Activated CD8-positive, alpha-beta memory T cell treated with anti-CD3 and anti-CD28 coated beads, Interleukin-2, amount 50 U/mL, for 24 hours (primary cell): ENCODE results near the gene POLN.

Experiments used
- DNase-seq: peaks from one replicate; pipeline ENCODE4 v3.0.0-alpha.2; 2020; ENCODE audit errors: extremely low read depth

Gene POLN

DNA sequence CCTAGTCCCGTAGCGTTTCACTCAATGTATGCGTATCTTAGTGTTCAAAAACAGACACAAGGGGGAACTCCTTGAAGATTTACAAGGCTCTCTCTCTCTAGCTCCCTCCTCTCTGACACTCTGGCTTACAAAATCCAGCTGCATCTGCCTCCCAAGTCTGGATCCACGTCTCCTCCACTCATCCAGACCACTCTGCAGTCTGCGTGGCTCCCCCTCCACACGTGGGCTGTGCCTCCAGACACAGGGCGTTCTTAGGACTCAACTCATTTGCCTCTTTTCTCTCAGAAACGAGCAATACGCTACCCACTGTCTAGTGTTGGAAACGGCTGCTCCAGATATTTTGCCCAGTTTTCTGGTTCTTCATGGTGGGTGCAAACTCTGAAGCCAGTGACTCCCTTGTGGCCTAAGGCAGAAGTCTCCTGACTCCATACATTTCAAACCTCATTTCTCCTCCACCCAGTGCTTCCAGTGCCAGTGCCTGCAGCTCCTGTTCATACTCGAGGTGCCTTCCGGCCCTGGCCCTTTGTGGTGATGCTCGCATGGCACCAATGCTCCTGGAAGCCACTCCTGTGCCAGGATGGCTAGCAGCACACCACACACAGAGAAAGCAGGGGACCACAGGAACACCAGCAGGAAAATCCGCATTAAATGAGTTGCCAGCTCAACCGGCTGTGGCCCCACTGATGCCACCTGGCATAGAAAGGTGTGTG is 158.7 kb downstream of the POLN start:
- DNase-seq: no peak

DNA sequence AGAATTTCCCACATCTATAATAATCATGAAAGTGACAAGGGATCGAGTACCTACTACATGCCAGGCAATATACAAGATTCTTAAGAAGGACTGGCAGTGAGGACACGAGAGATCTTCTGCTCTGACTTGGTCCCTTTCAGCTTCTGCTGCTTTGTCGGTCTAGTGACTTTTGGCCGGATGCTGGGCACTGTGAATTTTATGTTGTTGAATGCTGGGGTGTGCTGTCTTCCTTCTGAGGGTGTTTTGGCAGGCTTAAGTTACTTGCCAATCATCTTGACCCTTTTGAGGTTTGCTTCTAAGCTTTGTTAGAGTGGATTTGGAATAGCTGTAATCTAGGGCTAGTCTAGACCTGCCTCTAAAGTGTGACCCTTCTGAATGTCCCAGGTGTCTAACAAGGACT is 159.3 kb downstream of the POLN start:
- DNase-seq: no peak

DNA sequence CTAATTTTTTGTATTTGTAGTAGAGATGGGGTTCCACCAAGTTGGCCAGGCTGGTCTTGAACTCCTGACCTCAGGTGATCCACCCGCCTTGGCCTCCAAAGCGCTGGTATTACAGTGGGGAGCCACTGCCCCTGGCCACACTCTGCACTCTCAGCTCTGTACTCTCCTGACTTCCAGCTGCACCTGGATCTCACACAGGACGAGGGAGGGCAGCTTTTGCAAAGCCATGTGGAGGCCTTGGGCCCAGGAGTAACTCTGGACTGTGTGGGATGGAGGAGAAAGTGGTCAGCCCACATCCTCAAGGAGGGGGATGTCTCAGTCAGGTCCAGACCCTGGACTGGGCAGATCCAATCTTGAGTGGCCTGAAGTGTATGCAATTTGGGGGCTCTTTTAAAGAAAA is 159.8 kb downstream of the POLN start:
- DNase-seq: no peak

DNA sequence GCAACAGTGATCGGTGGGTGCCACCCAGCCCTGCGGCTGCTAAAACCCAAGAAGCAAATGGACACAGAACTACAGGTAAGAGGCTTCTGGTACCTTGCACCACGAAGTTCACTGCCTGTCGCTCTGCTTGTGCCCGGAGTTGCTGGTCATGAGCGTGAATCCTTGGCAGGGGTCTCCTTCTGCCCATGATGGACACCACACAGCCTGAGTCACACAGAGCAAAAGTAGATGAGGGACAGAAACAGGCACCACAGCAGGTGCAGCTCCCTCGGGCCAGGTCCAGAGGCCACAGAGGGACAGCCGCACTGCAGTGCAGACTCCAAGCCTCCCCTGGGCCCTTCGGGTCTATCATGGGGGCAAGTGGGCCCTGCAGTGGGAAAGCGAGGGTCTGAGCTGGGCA is 160.4 kb downstream of the POLN start:
- no peak for DNase-seq

DNA sequence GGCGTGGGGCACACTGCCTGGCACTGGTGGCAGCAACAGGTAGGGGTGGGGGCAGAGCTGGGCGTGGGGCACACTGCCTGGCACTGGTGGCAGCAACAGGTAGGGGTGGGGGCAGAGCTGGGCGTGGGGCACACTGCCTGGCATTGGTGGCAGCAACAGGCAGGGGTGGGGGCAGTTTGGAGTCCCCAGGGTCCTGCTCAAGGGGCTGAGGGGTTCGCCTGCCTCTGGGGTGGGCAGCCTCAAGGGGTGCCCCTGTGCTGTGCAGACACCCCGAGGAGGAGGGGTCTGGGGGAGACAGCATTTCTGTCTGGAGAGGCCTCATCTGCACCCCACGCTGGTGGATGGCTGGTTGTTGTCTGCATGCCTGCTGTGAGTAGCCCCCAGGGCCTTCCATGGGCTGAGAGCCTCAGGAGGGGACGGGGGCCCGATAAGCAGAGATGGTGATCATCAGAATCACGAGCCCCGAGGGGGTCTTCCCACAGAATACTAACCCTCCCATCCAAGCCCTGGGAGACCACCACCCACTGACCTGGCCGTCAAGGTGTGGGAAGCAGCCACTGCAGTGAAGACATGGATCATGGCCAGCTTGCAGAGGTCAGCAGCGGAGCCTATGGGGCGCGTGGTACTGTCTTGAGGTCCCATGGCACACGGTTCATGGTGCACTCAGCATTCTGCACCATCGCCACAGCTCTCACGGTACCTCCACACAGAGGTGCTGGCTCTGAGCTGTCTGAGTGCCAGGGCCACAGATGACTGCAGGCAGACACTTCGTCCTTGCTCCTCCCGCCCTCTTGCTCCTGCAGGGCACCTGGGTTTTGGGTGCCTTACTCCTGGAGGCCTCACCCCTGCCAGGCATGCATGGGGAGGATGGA is 161.3 kb downstream of the POLN start:
- DNase-seq: no peak

DNA sequence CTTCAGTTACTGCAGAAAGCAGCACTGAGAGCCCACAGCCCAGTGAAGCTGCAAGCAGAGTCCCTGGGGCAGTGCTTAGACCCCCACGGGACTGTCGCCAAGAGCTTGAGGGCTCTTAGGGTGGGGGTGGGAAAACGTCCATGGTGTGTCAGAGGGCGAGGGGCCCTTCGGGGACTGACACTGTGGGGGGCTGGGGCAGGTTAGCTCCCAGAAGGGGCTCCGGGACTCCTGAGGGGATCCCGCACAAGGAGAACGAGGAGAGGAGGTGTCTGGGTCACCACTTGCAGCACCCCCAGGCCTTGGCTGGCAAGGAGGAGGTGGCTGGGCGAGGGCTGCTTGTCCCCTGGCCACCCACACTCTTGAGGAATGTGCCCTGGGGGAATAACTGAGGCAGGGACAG is 162.0 kb downstream of the POLN start:
- no peak for DNase-seq

DNA sequence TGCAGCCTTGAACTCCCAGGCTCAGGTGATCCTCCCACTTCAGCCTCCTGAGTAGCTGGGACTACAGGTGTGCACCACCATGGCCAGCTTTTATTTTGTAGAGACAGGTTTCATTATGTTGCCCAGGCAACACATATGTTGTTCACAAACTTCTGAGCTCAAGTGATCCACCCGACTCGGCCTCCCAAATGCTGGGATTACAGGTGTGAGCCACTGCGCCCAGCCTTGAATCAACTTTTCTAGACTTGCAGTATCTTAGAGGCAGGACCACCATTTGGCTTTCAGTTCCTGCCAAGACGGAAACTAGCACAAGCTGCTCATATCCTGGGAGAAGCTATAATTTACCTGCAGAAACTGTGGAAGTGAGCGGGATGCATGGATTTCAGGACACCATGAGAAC is 162.9 kb downstream of the POLN start:
- DNase-seq: no peak

DNA sequence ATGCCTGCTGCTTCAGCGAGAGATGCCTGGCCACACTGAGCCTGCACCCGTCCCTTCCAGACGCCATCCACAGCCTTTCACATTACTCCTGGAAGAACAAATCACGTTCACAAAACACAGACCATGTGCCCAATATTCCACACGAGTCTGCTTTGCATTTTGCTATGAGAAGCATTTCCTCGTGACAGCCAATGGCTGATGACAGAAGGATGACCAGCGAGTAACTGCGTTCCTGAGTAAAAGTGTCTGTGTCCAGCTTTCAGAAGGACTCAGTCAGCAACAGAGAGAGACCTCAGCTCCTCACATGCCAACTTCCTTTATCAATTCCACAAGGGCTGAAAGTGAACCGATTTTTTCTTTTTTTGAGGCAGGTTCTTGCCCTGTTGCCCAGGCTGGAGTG is 163.3 kb downstream of the POLN start:
- DNase-seq: no peak

- no peak for DNase-seq
Observed at GRCh38 chr4:2077537-2078460, 164.1 kb downstream of the POLN start.

DNA sequence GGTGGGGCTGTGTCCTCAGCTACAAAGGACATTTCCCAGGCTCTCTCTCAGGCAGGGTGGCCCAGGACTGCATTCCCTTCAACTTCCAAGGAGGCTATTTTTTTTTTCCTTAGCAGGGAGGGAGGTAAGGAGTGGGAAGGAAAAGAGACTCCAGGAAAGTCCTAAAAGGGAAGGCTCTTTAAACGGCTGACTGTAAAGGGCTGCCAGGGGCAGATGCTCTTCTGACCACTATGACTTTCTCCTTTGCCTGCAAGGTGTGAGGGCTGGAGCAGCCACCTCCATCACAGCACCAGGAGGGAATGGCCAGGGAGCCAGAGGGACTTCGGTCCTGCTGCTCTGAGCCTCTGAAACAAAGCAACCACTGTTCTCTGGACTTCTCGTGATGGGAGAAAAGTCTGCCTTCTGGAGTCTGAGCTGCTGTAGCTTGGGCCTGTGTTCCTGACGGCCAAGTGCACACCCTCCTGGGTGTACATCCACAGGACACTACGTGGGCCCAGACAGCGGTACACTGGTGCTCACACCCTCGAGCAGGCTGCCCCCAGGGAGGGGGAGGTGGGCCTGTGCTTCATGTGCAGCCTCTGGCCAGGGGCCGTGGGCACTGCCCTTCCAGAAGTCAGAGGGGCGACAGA is 164.9 kb downstream of the POLN start:
- DNase-seq: no peak

DNA sequence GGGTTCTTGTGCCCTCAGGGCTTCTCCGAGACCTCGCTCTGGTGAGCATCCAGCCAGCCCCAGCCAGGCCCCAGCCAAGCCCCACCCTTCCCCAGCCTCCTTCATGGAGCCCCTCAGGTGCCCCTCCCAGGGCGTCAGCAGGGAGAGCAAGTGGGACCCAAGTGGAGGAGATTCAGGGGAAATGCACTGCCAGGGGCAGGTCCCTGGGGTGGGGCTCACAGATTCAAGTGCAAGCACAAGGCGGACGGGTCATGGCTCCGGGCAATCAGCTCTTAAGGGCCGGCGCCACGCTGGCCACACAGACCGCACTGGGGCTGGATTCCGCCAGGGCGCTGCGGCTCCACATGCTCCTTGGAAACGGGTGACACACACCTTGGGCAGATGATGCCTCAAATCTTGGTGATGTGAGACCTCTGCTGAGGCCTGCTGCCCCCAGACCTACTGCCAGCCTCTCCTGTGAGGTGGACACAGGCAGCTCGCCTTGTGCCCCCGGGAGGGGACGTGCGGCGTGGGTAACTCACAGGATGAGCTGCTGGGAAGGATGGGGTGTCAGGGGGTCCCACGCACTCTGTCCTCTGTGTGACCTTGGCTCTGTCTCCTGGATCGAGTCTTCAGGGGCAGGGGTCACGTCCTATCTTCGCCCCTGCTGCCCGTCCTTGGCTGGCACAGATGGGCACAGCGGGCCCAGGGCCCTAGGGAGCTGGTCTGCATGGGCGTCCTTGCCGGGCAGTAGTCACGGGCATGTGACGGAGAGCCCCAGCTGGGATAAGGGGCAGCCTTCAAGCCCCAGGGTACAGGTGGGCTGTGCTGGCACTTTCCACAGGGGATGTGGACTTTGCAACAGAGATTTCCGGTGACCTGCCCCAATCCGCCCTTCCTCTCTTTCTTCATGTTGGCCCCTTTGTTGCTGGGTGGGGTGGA is 165.7 kb downstream of the POLN start:
- no peak for DNase-seq

DNA sequence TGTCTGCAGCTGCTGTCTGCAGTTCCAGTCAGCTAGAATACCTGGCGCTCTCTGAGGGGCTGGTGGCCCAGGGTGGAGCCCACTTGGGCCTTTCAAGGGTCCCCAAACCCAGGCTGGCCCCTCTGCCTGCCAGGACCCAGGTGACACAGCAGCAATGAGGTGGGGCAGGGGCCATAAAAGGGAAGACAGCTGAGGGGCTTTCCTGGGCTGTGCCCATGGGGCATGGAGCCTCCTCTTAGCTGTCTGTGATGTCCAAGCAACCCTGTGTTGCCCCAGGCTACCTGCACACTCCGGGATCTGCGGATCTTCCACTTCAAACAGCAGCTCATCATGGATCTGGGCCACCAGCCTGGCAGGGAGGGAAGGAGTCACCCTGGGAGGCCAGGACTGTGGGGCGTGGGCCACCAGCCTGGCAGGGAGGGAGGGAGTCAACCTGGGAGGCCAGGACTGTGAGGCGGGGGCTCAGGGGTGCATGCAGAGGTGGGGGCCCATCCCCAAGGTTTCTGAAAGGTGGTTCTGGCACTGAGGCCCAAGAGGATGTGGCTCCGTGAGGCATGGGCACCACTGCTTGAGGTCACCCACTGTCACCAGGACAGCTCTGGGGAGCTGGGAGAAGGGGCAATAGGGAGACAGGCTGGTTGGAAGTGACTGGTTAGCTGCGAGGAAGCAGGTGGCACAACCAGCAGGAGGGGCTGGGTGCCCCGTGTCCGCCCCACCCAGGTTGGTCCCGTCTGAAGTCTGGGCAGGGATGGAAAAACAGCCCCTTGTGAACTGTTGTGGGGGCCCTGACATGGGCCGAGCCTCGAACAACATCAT is 166.5 kb downstream of the POLN start:
- no peak for DNase-seq

DNA sequence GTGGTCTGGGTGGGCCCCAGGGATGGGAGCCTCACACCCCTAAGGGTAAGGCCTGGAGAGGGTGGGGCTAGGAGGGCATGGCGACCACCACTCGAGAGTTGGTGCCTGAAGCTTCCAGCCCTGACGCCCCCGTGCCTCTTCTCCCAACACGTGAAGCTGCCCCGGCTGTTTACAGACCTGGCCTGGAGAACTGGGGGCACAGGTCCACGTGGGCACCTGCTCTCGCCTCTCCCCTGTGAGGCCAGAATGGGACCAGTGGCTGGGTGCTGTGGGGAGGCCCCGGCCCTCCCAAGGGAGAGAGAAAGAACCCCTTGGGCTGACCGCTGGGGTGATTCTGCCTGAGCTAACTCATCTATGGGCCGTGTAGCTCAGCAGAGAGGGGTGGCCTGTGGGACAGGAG is 167.3 kb downstream of the POLN start:
- DNase-seq: no peak

GRCh38 chr4:2073808-2074481 is 168.0 kb downstream of the POLN start:
- no peak for DNase-seq

DNA sequence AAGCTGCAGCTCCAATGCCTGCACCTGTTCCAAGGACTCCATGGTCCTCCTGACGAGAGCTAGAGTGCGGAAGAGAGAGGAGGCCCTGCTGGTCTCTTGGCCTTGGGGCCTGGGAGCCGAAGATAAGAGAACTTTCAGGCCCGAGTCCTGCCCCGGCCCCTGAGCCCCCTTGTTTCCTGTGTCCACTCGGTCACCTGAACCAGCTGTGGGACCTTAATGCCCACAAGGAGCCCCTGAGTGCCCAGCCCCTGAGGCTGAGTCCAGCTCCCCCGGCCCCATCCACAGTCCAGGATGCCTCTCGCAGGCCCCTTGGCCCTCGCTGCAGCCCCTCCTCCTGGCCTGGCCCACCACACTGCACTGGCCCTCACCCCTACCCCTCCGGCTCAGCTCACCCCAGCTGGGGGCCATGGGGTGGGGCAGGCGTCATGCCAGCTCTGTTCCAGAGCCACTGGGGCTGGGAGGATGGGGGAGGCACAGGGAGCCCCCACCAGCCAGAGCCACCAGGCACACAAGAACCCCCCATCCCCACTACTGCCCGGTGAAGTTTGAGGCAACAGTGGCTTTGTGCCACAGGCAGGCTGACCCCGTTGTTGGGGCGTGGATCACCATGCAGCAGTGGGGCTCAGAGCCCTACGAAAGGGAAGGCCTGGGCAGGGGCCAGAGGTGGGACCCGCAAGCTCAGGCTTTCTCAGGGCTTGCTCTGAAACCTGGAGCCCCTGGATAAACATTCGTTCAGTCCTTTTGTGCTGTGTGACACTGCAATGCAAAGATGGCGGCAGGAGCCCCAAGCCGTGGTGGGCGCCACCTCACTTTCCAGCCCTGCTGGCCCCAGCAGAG is 168.7 kb downstream of the POLN start:
- no peak for DNase-seq

DNA sequence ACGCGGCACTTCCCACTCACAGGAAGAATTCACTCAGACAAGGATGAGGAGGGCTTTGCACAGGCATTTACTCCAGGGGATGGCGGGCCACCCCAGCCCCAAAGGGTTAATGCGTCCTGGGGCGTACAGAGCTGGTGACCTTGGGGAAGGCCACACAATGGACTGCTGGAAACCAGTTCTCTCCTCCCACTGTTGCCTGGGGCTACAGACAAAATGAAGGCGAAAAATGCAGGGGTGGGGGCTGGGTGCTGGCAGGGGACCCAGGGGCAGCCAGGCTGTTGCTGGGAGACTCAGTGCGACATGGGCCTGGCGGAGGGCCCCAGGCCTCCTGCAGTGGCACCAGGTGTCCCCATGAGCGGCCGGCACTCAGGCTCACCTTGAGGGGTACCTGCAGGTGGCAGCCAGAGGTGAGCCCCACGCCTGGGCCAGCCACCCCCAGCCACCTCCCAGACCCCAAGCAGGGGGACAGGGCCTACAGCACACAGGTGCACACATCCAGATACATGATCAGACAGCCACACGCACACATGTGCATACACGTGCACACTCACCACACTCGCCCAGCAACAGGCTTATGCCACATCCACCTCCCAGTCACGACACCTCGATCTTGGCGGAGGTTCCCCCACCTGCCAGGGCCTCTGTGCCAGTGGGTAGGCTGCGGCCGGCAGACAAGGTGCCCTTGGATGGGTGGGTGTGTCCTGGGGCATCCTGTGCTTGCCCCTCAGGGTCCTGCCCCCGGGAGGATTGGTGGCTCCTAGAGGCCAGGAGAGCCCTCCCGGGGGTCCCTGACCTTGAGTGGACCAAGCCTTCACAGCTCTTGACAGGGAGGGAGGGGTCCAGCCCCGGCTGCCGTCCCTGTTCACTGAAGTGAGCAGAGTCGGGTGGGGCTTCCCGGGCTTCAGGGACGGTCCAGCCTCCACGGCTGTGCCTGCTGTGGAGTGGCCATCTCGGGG is 169.7 kb downstream of the POLN start:
- DNase-seq: no peak

DNA sequence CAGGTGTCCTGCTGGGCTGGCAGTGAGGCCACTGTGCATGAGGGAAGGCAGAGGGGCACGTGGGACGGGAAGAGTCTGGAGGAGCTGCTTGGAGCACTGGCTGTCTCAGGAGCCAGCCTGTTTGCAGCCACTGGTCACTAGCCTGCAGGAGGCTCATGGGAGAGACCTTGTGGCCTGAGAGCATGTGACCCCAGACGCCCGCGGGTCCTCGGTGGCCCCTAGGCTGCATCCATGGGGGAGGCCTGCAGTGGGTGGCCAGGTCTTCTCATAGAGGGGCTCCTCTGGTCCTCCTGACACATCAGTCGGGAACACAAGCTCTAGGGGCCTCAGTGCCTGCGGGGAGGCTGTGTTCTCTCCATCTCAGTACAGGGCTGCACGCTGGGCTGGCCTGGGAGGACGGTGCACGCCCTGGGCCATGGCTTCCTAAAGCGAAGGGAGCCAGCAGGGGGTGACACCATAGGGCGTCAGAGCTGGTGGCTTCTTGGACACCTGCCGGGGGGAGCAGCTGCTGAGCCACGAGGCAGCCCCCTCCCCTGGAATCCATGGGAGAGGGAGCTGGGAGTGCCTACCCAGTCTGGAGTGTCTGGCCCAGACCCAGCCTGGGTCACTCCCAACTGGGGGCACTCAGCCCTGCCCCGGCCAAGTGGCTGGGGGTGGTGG is 170.5 kb downstream of the POLN start:
- no peak for DNase-seq
